ENCODE data around the gene MCM9. TPM values are rescaled to one million over a fixed set of nuclear protein-coding genes. Genes with fewer than 3 reads are reported as not detected.

Gene MCM9
- total and polyA plus RNA-seq, 3 donors from 2014 or later, result 14.0 to 25.1 (median 19.2) TPM

- Histone ChIP-seq H3K9me3 (no peaks in the 10 kb centered on the region), H3K27ac (no peak overlapping the region), H3K36me3 (ENCODE audit: low read depth, missing control alignments) (no peaks in the 10 kb centered on the region), H3K27me3 (no peaks in the 10 kb centered on the region), H3K4me3 (no peak overlapping the region), H3K4me1 (no peaks in the 10 kb centered on the region)
- intact Hi-C loops (cut with DNase I; ENCODE audit: low total_unique reads), result no loop called here
- 79 to 96% methylated on average over 1 of the region's 1 CpG for WGBS, 2 donors
- no peak for TF ChIP-seq POLR2A (IDR thresholded peaks at IDR 0.05)
- no peak for TF ChIP-seq CTCF (IDR thresholded peaks at IDR 0.05)
- DNase-seq, result no peak
Measured at GRCh38 chr6:118812970-118813369, 122.0 kb downstream of the MCM9 start.

- no peak for TF ChIP-seq CTCF (IDR thresholded peaks at IDR 0.05)
- no peak for TF ChIP-seq POLR2A (IDR thresholded peaks at IDR 0.05)
- Histone ChIP-seq H3K4me3 (no peak overlapping the region), H3K36me3 (ENCODE audit: low read depth, missing control alignments) (no peaks in the 10 kb centered on the region), H3K27me3 (no peaks in the 10 kb centered on the region), H3K27ac (no peak overlapping the region), H3K4me1 (no peaks in the 10 kb centered on the region), H3K9me3 (no peaks in the 10 kb centered on the region)
- 83 to 90% methylated on average over 4 of the region's 4 CpGs for WGBS, 2 donors
- intact Hi-C loops (cut with DNase I; ENCODE audit: low total_unique reads), result no loop called here
- no peak for DNase-seq
Measured at GRCh38 chr6:118810420-118811027, 124.4 kb downstream of the MCM9 start.

GRCh38 chr6:118808793-118809638 is 125.9 kb downstream of the MCM9 start:
- Histone ChIP-seq H3K9me3 (no peaks in the 10 kb centered on the region), H3K4me3 (no peak overlapping the region), H3K36me3 (ENCODE audit: low read depth, missing control alignments) (no peaks in the 10 kb centered on the region), H3K27ac (no peak overlapping the region), H3K4me1 (no peaks in the 10 kb centered on the region), H3K27me3 (no peaks in the 10 kb centered on the region)
- no peak for DNase-seq
- intact Hi-C loops (cut with DNase I; ENCODE audit: low total_unique reads), result loop anchor here (10.0 kb wide), 1 partner anchor 524 kb away; no protein-coding TSS in a partner anchor
- TF ChIP-seq POLR2A (IDR thresholded peaks at IDR 0.05) (no peak), CTCF (IDR thresholded peaks at IDR 0.05) (no peak)
- 73 to 83% methylated on average over 5 of the region's 5 CpGs for WGBS, 2 donors

- H3K4me3 ChIP-seq, result no peak overlapping the region
- no peaks in the 10 kb centered on the region for H3K27me3 ChIP-seq
- H3K27ac ChIP-seq, result no peak overlapping the region
- no peaks in the 10 kb centered on the region for H3K9me3 ChIP-seq
- intact Hi-C loops (cut with DNase I; ENCODE audit: low total_unique reads), result loop anchor here (10.0 kb wide), 1 partner anchor 519 kb away; no protein-coding TSS in a partner anchor
- no peak for TF ChIP-seq POLR2A (IDR thresholded peaks at IDR 0.05)
- TF ChIP-seq CTCF (IDR thresholded peaks at IDR 0.05), result no peak
- WGBS, 2 donors, result 93 to 95% methylated on average over 4 of the region's 4 CpGs
- no peaks in the 10 kb centered on the region for H3K4me1 ChIP-seq
- H3K36me3 ChIP-seq (ENCODE audit: low read depth, missing control alignments), result no peaks in the 10 kb centered on the region
- no peak for DNase-seq
Measured at GRCh38 chr6:118804091-118804490, 130.9 kb downstream of the MCM9 start.
